HEK293 (cell line): ENCODE results near the gene DLX3.
A peak's percentile ranks its signal among the peaks of the same experiment; 100 is the strongest.

Experiments
- CTCF ChIA-PET: fragments of 350-600 bp; formaldehyde crosslinking; extraction: SDS; loops from one replicate; lab custom pipeline; 2021; ENCODE audit warnings: antibody characterized with exemption; lab: Yijun Ruan, JAX
- POLR2A ChIA-PET: fragments of 300-600 bp; formaldehyde crosslinking; extraction: SDS; loops from one replicate; lab custom pipeline; 2020; ENCODE audit warnings: antibody characterized with exemption, inconsistent platforms; lab: Yijun Ruan, JAX
- H3K27ac ChIP-seq: fragments of 200-500 bp; sonication (Bioruptor generic); 2 replicates; pipeline ENCODE4 v1.5.1; 2014; ENCODE audit warnings: low read depth, low read length, control low read depth, inconsistent platforms; ENCODE audit errors: extremely low read depth
- H3K36me3 ChIP-seq, 2 experiments: fragments of 200-500 bp in 1 of 2; sonication (Bioruptor generic) in 1 of 2; 1 replicate in 1 of 2; 2 replicates in 1 of 2; pipeline ENCODE4 v1.5.1; 2014 to 2017; ENCODE audit warnings: inconsistent platforms in 2 of 2, low read length in 2 of 2; ENCODE audit not compliant: control insufficient read depth in 2 of 2, insufficient read depth in 1 of 2
- H3K4me1 ChIP-seq: fragments of 200-500 bp; sonication (Bioruptor generic); 2 replicates; pipeline ENCODE4 v1.5.1; 2014; ENCODE audit warnings: mild to moderate bottlenecking, low read length, inconsistent platforms; ENCODE audit not compliant: control insufficient read depth, insufficient read depth
- H3K4me3 ChIP-seq: 2 replicates; pipeline ENCODE4 v1.5.1; 2011; ENCODE audit warnings: low read depth, mild to moderate bottlenecking, control low read depth, low read length, moderate library complexity
- H3K9me3 ChIP-seq: fragments of 200-500 bp; sonication (Bioruptor generic); 2 replicates; pipeline ENCODE4 v1.5.1; 2014; ENCODE audit warnings: low read depth, low read length, inconsistent platforms; ENCODE audit not compliant: control insufficient read depth, insufficient read depth
- GLI2 ChIP-seq: fragments of 450-650 bp; formaldehyde crosslinking; IDR thresholded peaks from 2 replicates; pipeline ENCODE4; 2017; ENCODE audit warnings: missing biosample characterization, missing genetic modification characterization, low read depth, borderline replicate concordance
- GLIS1 ChIP-seq: fragments of 450-650 bp; formaldehyde crosslinking; IDR thresholded peaks from 2 replicates; pipeline ENCODE4 v1.5.1; 2016; ENCODE audit warnings: missing biosample characterization, missing genetic modification characterization
- KLF1 ChIP-seq: fragments of 450-650 bp; formaldehyde crosslinking; IDR thresholded peaks from 2 replicates; pipeline ENCODE4 v1.5.1; 2016; ENCODE audit warnings: missing biosample characterization, missing genetic modification characterization
- KLF10 ChIP-seq: fragments of 450-650 bp; IDR thresholded peaks from 2 replicates; pipeline ENCODE4 v1.5.1; 2018; ENCODE audit warnings: missing biosample characterization, mild to moderate bottlenecking, missing genetic modification characterization
- PRDM10 ChIP-seq: fragments of 450-650 bp; formaldehyde crosslinking; IDR thresholded peaks from 2 replicates; pipeline ENCODE4 v1.5.1; 2016; ENCODE audit warnings: missing biosample characterization, missing genetic modification characterization
- SP7 ChIP-seq: fragments of 450-650 bp; formaldehyde crosslinking; IDR thresholded peaks from 2 replicates; pipeline ENCODE4 v1.5.1; 2016; ENCODE audit warnings: missing biosample characterization, missing genetic modification characterization
- ZFP37 ChIP-seq: fragments of 450-650 bp; formaldehyde crosslinking; IDR thresholded peaks from 2 replicates; pipeline ENCODE4 v1.5.1; 2016; ENCODE audit warnings: missing biosample characterization, missing genetic modification characterization
- ZFP41 ChIP-seq: fragments of 450-650 bp; formaldehyde crosslinking; IDR thresholded peaks from 2 replicates; pipeline ENCODE4 v1.5.1; 2016; ENCODE audit warnings: missing biosample characterization, missing genetic modification characterization, borderline replicate concordance
- ZIC2 ChIP-seq: fragments of 450-650 bp; formaldehyde crosslinking; IDR thresholded peaks from 2 replicates; pipeline ENCODE4 v1.5.1; 2016; ENCODE audit warnings: missing biosample characterization, missing genetic modification characterization
- ZNF140 ChIP-seq: fragments of 450-650 bp; formaldehyde crosslinking; IDR thresholded peaks from 2 replicates; pipeline ENCODE4 v1.5.1; 2016; ENCODE audit warnings: missing biosample characterization, missing genetic modification characterization
- ZNF184 ChIP-seq: fragments of 450-650 bp; IDR thresholded peaks from 2 replicates; pipeline ENCODE4 v1.5.1; 2018; ENCODE audit warnings: missing biosample characterization, mild to moderate bottlenecking, missing genetic modification characterization
- ZNF223 ChIP-seq: fragments of 450-650 bp; formaldehyde crosslinking; IDR thresholded peaks from 2 replicates; pipeline ENCODE4 v1.5.1; 2016; ENCODE audit warnings: missing biosample characterization, missing genetic modification characterization
- ZNF335 ChIP-seq: fragments of 450-650 bp; formaldehyde crosslinking; conservative IDR thresholded peaks from 2 replicates; pipeline ENCODE4 v1.5.1; 2016; ENCODE audit warnings: missing biosample characterization, missing genetic modification characterization
- ZNF354C ChIP-seq: fragments of 450-650 bp; formaldehyde crosslinking; IDR thresholded peaks from 2 replicates; pipeline ENCODE4 v1.5.1; 2016; ENCODE audit warnings: missing biosample characterization, missing genetic modification characterization, low read depth, borderline replicate concordance
- ZNF449 ChIP-seq: fragments of 450-650 bp; formaldehyde crosslinking; IDR thresholded peaks from 2 replicates; pipeline ENCODE4 v1.5.1; 2017; ENCODE audit warnings: missing biosample characterization, mild to moderate bottlenecking, missing genetic modification characterization, moderate library complexity
- ZNF518A ChIP-seq: fragments of 450-650 bp; formaldehyde crosslinking; conservative IDR thresholded peaks from 2 replicates; pipeline ENCODE4 v1.5.1; 2016; ENCODE audit warnings: low read depth, missing biosample characterization, missing genetic modification characterization
- ZNF580 ChIP-seq: fragments of 450-650 bp; formaldehyde crosslinking; IDR thresholded peaks from 2 replicates; pipeline ENCODE4 v1.5.1; 2016; ENCODE audit warnings: missing biosample characterization, missing genetic modification characterization
- ZNF629 ChIP-seq: fragments of 450-650 bp; formaldehyde crosslinking; IDR thresholded peaks from 2 replicates; pipeline ENCODE4 v1.5.1; 2017; ENCODE audit warnings: missing biosample characterization, missing genetic modification characterization
- ZNF639 ChIP-seq: fragments of 450-650 bp; formaldehyde crosslinking; IDR thresholded peaks from 2 replicates; pipeline ENCODE4 v1.5.1; 2016; ENCODE audit warnings: missing biosample characterization, missing genetic modification characterization
- ZSCAN18 ChIP-seq: fragments of 450-650 bp; formaldehyde crosslinking; IDR thresholded peaks from 2 replicates; pipeline ENCODE4 v1.5.1; 2016; ENCODE audit warnings: missing biosample characterization, missing genetic modification characterization

DLX3 gene

GRCh38 chr17:50035421-50035879, 40.4 kb upstream of the DLX3 start:
- no peak overlapping the region for H3K27ac ChIP-seq
- peak; percentile 90 for TF ChIP-seq GLIS1
- TF ChIP-seq ZIC2 (tag by site-specific recombination) = peak; percentile 100
- TF ChIP-seq GLI2 (tag by site-specific recombination) = no peak
- TF ChIP-seq ZNF518A (tag by site-specific recombination) = no peak
- TF ChIP-seq KLF1 (tag by site-specific recombination) = no peak
- TF ChIP-seq ZNF223 = no peak
- TF ChIP-seq ZNF140 (tag by site-specific recombination) = no peak
- no peak for TF ChIP-seq ZNF629 (tag by site-specific recombination)
- no peak for TF ChIP-seq ZNF354C (tag by site-specific recombination)
- no peak for TF ChIP-seq ZNF449 (tag by site-specific recombination)
- TF ChIP-seq ZNF335 (tag by site-specific recombination) = no peak
- TF ChIP-seq, all 188 proteins: peak for 2
- no peaks in the 10 kb centered on the region for H3K4me1 ChIP-seq
- CTCF ChIA-PET = interaction anchor here (0.5 to 2.5 kb wide), 6 partner anchors 9 to 213 kb away, joined by 3 to 24 read pairs (median 6); no protein-coding TSS in a partner anchor
- H3K9me3 ChIP-seq = no peaks in the 10 kb centered on the region
- no peaks in the 10 kb centered on the region for H3K36me3 ChIP-seq
- H3K4me3 ChIP-seq = no peak overlapping the region
- POLR2A ChIA-PET = no interaction called here

- no peaks in the 10 kb centered on the region for H3K4me1 ChIP-seq
- ChIA-PET CTCF (interaction anchor here (0.6 to 2.5 kb wide), 7 partner anchors 8 to 137 kb away, joined by 3 to 24 read pairs (median 5); no protein-coding TSS in a partner anchor), POLR2A (no interaction called here)
- no peak overlapping the region for H3K27ac ChIP-seq
- H3K9me3 ChIP-seq = no peaks in the 10 kb centered on the region
- H3K36me3 ChIP-seq = no peaks in the 10 kb centered on the region
- H3K4me3 ChIP-seq = no peak overlapping the region
- no peak for TF ChIP-seq ZNF639
- no peak for TF ChIP-seq ZSCAN18 (tag by site-specific recombination)
- TF ChIP-seq ZNF184 (tag by site-specific recombination) = no peak
- TF ChIP-seq ZFP37 (tag by site-specific recombination) = no peak
- TF ChIP-seq SP7 (tag by site-specific recombination) = no peak
- TF ChIP-seq KLF10 = no peak
- no peak for TF ChIP-seq ZFP41
- no peak for TF ChIP-seq ZNF580 (tag by site-specific recombination)
- no peak for TF ChIP-seq PRDM10
Measured at GRCh38 chr17:50034498-50035364, 39.7 kb upstream of the DLX3 start.
